GM10847 (cell line): ENCODE results near the gene DIP2B.

Experiments
- POLR2A ChIP-seq: IDR thresholded peaks from 2 replicates; pipeline ENCODE4 v1.6.1; 2011; ENCODE audit not compliant: insufficient read length; ENCODE audit errors: extremely low read depth

Gene DIP2B

GRCh38 chr12:50677858-50678257, 173.1 kb downstream of the DIP2B start:
- no peak for TF ChIP-seq POLR2A

- no peak for TF ChIP-seq POLR2A
Observed at GRCh38 chr12:50678650-50679365, 174.0 kb downstream of the DIP2B start.

GRCh38 chr12:50679612-50680011, 174.8 kb downstream of the DIP2B start:
- no peak for TF ChIP-seq POLR2A

GRCh38 chr12:50685641-50686040, 180.9 kb downstream of the DIP2B start:
- TF ChIP-seq POLR2A = no peak

- TF ChIP-seq POLR2A = no peak
Observed at GRCh38 chr12:50686406-50686805, 181.6 kb downstream of the DIP2B start.

GRCh38 chr12:50686976-50687375, 182.2 kb downstream of the DIP2B start:
- no peak for TF ChIP-seq POLR2A

- TF ChIP-seq POLR2A = no peak
Observed at GRCh38 chr12:50689437-50689836, 184.7 kb downstream of the DIP2B start.

GRCh38 chr12:50690925-50691324, 186.1 kb downstream of the DIP2B start:
- no peak for TF ChIP-seq POLR2A

- no peak for TF ChIP-seq POLR2A
Observed at GRCh38 chr12:50695961-50696360, 191.2 kb downstream of the DIP2B start.

- no peak for TF ChIP-seq POLR2A
Observed at GRCh38 chr12:50696931-50697330, 192.1 kb downstream of the DIP2B start.

GRCh38 chr12:50699154-50699553, 194.4 kb downstream of the DIP2B start:
- TF ChIP-seq POLR2A = no peak

GRCh38 chr12:50699940-50700339, 195.2 kb downstream of the DIP2B start:
- TF ChIP-seq POLR2A = no peak

- no peak for TF ChIP-seq POLR2A
Observed at GRCh38 chr12:50706606-50707005, 201.8 kb downstream of the DIP2B start.

GRCh38 chr12:50707396-50707795, 202.6 kb downstream of the DIP2B start:
- no peak for TF ChIP-seq POLR2A

GRCh38 chr12:50708631-50709030, 203.8 kb downstream of the DIP2B start:
- no peak for TF ChIP-seq POLR2A

GRCh38 chr12:50711121-50711520, 206.3 kb downstream of the DIP2B start:
- TF ChIP-seq POLR2A = no peak

GRCh38 chr12:50715174-50715573, 210.4 kb downstream of the DIP2B start:
- TF ChIP-seq POLR2A = no peak
